HG03039 (cell line): Measurements from ENCODE around the gene WBP2.
"Not testable (repeated sequence)": the region's sequence is repeated elsewhere in the genome, so short reads cannot be mapped to it uniquely, and the experiment has no call there.

Experiments used
- ATAC-seq: cut with Tn5 transposase; IDR thresholded peaks from one replicate; pipeline ENCODE4 v1.9.1; 2021; ENCODE audit warnings: mild to moderate bottlenecking, moderate library complexity; ENCODE audit not compliant: unreplicated experiment

The WBP2 gene

DNA sequence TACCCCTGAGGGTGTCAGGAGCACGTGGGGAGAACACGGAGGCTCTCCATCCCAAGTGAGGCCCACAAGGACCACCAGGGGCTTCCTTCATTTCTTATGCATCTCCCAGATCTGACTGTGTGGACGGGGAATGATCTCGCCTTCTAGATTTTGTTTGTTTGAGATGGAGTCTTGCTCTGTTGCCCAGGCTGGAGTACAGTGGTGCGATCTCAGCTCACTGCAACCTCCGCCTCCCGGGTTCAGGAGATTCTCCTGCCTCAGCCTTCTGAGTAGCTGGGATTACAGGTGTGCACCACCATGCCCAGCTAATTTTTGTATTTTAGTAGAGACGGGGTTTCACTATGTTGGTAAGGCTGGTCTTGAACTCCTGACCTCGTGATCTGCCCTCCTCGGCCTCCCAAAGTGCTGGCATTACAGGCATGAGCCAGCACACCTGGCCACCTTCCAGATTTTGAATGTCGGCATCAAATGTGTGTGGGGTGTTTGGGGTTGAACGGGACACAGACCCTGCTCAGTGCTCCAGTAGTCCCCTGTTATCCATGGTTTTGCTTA is 13.7 kb upstream of the WBP2 start:
- ATAC-seq, result not testable (repeated sequence)

DNA sequence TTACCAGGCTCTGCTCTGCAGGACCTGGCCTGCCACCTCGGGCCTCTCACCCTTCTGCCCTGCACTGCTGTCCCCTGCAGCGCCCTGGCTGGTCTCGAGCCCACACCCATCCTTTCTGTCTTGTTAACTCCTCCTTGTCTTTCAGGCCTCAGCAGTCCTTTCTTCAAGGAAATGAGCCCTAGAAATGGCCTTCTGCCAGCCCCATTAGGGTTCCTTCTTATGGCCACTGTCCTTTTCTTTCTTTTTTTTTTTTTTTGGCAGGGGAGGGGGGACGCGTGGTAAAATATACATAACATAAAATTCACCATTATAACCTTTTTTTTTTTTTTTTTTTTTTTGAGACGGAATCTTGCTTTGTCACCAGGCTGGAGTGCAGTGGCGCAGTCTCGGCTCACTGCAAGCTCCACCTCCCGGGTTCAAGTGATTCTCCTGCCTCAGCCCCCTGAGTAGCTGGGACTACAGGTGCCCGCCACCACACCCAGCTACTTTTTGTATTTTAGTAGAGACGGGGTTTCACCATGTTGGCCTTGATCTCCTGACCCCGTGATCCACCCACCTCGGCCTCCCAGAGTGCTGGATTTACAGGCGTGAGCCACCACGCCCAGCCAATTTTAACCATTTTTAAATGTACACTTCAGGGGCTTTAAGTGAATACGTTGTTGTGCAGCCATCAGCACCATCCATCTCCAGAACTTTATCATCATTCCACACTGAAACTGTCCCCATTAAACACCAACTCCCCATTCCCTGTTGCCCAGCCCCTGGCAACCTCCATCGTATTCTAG is 10.5 kb upstream of the WBP2 start:
- ATAC-seq, result not testable (repeated sequence)

DNA sequence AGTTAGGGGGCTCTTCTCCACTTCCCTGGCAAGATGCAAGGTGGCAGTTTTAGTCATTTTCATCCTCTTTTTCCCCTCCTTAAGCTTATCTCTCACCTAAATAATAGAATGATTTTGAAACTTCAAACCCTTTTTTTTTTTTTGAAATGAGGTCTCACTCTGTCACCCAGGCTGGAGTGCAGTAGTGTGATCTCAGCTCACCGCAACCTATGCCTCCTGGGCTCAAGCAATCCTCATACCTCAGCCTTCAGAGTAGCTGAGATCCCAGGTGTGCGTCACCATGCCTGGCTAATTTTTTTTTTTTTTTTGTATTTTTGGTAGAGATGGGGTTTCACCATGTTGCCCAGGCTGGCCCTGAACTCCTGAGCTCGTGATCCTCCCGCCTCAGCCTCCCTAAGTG is 9.8 kb upstream of the WBP2 start:
- not testable (repeated sequence) for ATAC-seq

DNA sequence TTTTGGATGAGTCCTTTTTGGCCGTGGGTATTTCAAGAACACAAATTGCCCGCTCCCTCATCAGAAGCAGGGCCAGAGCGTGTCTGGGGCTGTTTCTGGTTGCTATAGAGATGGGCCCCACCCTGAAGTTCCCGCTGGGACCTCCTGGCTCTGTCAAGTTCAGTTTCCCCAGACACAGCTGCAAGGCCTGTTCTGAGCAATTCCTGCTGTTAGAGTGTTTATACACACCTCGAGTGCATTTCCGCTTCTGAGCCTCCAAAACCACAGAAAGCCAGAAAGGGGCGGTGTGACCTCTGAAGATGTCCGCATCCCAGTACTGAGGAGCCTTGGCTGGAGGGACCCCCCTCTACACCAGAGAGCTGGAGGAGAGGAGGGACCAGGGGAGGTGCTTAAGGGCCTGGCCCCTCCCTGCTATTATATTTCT is 9.3 kb upstream of the WBP2 start:
- peak; percentile 69 for ATAC-seq

DNA sequence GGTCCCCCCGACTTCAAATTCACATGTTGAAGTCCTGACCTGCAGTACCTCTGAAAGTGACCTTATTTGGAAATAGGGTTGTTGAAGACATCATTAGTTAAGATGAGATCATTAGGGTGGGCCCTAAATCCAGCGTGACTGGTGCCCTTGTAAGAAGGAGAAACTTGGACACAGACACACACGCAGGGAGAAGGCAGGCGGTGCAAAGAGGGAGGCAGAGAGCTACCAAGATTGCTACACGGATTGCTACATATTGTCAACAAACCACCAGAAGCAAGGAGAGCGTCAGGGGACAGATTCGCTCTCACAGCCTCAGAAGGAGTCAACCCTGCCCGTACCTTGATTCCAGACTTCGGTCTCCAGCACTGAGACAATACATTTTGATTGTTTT is 6.8 kb upstream of the WBP2 start:
- no peak for ATAC-seq

DNA sequence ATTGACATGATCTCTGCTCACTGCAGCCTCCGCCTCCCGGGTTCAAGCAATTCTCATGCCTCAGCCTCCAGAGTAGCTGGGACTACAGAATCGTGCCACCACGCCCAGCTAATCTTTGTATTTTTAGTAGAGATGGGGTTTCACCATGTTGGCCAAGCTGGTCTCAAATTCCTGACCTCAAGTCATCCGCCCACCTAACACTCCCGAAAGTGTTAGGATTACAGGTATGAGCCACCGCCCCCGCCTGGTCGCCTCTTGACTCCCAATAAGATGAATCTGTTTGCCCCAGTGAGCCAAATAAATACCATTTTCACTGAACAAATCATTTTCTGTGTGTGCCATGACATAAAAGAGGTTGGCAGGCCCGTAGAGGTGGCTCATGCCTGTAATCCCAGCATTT is 4.2 kb upstream of the WBP2 start:
- not testable (repeated sequence) for ATAC-seq

DNA sequence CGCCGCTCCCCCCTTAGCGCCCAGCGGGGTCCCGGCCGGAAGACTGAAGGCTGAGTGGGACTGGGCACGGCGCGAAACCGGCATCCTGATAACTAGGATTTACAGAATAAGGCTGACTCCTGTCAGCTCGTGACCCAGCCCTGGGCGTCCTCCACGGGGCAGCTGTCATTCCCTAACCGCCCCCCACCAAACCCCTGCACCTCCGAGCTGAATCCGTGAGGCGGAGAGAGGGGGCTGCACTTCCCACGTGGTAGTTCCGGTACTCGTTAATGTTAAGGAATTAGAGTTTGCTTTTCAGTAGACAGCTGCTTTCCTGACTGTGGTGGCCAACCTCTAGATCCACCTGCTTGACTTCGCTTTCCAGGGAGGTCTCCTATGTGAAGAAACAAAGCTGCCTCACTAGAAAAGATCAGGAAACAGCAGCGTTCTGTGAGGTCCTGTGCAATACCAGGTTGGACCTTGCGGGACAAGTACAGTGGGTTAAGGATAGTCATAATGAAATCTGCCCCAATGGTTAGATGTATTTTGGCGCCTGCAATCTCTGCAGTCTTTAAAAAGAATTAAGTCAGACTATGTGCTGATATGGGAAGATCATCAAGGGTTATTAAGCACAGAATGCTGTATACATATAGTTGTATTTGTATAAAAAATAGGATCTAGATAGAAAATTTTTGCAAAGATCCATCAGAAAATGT is 1.1 kb upstream of the WBP2 start:
- ATAC-seq, result peak; percentile 4

DNA sequence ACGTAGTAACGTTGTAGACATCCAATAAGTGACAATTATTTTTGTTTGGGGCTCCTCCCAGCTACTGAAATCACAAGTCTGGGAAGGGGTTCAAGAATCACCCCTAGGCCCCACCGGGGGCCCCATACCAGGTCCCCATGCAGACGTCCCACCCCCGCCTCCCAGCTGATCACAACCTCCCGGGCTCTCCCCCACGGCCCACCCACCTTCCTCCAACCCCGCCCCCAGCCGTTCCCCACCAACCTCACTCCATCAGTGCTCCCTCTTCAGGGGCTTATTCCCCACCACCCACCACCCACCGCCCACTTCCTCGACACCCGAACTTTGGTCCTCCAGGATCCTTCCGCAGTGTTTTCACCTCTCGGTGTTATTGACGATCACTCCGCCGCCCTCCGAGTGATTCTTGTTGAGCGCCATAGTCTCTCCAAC is 240 bp downstream of the WBP2 start:
- peak; percentile 5 for ATAC-seq

DNA sequence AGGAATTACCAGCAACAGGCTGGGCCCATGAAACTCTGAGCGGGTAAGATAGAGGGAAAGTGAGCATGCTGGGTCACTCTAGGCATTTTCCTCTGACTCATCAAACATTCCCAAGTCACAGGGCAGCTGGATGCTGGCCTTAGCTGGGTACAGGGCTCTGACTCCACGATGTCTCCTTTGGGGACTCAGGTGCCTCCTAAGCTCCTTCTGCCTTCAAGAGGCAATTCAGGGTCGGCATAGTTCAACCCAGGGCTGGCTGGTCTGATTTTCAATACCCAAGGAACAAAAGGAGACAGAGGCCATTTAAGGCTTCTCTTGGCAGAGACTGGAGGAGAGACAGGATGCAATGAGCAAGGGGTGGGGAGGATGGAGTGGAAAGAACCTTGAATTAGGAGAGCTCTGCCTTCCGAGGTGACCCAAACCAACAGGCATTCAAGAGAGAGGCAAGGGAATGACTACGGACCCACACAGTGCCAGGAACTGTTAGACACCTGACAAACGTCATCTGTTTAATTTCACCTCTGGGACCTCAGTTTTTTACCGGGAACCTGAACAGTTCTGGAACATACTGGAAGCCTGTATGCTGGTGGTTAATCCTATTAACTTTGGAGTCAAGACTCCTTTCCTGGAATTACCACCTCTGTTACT is 910 bp downstream of the WBP2 start:
- no peak for ATAC-seq

DNA sequence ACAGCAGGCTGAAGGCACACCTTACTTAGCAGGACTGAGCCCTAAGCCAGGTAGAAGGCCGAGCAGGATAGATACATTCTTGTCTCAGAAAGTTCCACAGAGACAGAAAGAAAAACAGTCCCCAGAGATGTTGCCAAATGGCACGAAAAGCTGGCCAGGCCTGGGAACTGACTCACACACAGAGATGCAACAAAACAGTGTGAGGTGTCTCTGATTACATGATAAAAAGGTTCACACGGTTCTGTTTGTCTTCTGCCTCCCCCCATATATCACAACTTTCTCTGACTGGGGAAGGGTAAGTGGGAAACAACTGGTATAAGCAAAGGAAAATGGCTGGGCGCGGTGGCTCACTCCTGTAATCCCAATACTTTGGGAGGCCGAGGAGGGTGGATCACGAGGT is 1.7 kb downstream of the WBP2 start:
- ATAC-seq, result no peak

DNA sequence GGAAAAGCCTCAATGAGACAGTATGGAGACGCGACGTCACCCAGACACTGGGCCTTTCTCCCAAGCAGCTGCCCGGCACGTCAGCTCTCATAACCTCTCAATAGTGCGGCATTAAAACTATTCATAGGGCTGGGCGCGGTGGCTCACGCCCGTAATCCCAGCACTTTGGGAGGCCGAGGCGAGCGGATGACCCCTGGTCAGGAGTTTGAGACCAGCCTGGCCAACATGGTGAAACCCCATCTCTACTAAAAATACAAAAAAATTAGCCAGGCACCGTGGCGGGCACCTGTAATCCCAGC is 3.5 kb downstream of the WBP2 start:
- not testable (repeated sequence) for ATAC-seq

DNA sequence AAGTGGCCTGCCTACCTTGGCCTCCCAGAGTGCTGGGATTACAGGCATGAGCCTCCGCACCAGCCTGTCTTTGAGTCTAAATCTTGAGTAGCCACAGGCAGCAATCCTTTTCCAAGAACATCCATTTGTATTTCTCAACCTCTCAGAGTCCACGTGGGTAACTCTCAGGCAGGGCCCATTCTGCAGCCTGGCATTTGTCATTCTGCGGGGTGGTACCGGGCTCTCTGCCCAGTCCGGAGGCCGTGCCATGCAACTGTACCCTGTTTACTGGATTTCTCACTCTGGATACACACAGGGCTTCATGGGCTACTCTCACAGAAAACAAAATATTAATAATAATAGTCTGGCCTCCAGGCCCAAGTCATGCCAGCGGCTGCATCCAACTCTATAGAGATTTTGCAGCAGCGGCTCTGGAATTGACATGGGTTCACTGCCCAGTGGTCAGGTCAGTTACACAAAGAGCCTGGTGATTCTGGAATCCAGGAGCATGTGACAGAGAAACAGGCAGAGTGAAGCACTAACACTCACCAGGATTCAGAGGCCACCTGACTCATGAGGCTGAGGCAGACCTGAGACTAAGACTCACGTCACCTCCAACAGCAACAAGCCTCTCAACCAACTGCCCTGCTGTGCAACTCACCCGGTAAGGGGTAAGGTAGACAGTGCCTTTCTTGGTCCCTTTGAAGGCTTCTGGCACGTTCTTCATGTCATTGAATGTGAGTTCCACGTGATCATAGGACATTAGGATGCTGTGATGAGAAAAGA is 4.0 kb downstream of the WBP2 start:
- ATAC-seq, result no peak

DNA sequence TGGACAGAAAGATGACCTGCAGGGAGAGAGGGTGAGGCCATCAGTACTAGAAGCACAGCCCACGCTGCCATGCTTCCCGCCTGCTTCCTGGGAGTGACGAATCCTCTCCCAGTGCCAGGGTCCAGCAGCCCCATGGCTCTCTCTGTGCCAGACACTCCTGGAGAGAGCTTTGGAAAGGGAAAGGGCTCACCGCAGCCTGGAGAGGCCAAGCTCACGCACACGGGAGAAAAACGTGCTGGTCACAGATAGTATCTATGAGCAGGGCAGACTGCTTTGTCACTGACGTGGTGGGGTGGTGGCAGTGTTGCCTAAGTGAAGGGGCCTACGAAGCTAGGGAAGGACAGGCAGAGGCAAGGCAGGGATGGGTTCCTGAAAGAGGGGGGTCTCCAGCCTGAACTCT is 5.4 kb downstream of the WBP2 start:
- ATAC-seq, result no peak

DNA sequence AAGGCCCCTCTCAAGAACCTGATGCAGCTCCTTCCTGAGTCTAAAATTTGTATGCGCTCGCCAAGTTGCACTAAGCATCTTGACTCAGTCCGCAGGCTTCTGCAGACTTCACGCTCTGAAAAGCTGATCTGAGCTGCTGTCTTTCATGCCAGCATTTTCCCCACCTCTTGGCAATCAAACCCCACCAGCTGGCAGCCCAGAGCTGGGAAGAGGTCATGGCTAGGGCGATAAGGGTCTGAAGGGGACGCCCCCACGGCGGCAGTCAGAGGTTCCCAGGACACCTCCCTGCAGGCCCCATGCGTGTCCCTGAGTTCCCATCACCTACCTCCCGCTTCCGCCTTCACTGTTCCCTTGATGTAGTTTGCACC is 5.9 kb downstream of the WBP2 start:
- ATAC-seq, result no peak

DNA sequence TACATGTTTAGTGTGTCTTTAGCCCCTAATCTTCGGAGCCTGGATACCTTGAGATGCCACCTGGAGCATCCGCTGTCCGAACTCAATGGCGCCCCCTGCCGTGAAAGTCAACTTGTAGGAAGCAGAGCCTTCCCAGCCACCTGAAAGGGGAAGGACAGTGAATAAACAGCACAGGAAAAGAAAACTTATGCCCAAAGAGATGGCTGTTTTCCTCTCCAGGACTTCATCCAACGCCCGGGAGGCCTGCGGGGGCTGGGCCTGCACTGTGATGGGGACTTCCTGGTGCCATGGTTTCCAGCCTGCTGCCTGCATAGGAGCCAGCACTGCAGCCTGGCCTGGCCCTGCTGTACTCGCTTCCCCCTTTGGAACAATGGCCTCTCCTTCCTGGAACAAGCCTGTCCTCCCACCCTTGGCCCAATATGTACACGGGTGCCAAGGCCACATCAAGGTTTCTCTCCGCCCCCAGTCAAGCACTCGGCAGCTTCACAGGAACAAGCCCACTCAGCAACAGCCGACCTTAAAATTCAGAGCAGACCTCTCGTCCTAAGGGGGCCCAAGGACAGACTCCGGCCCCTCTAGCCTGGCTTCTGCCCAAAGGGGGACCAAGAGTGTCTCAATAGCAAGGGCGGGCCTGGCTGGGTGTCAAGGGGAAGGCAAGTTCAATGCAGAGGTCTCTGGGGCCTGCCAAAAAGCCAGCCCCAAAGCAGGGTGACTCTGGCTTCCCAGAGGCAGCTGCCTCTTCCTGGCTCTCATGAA is 6.4 kb downstream of the WBP2 start:
- ATAC-seq, result no peak

DNA sequence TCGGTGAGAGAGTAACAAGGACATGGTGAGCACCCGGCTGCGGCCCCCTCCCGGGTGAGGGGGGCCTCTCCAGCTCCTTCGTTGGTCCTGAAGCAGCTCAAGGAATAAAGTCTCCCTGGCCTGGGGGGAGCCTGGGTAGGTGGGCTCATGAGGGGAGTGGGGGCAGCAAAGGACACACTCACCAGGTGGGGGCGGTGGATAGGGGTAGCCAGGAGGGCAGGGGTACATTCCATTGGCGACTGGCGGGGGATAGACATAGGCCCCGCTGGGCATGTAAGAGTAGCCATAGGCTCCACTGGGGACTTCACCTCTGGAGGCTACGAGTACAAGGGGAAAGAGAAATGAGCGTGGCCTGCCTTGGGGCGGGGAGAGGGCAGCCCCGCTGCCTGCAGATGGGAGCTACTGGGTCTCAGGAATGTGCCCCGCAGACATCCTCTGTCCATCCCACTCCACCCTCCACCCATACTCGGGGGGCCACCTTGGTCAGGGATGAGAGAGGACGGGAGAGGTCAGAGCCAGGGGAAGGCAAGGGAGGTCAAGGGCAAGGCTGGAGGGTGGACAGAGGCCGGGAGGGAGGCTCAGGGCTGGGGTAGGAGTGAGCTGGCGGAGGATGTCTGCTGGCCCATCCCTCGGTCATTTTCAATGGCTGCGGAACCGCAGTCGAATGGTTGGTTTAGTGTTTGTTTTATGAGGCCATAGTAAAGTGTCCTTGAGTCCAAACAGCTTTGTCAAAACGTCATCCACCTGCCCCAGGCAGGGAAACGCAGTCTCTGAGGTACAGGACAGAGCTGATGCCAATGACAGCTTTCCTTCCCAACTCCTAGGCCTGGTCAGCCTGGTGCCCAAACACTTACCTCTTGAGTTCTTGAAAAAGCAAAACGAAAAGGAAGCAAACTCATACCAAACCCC is 7.3 kb downstream of the WBP2 start:
- no peak for ATAC-seq

DNA sequence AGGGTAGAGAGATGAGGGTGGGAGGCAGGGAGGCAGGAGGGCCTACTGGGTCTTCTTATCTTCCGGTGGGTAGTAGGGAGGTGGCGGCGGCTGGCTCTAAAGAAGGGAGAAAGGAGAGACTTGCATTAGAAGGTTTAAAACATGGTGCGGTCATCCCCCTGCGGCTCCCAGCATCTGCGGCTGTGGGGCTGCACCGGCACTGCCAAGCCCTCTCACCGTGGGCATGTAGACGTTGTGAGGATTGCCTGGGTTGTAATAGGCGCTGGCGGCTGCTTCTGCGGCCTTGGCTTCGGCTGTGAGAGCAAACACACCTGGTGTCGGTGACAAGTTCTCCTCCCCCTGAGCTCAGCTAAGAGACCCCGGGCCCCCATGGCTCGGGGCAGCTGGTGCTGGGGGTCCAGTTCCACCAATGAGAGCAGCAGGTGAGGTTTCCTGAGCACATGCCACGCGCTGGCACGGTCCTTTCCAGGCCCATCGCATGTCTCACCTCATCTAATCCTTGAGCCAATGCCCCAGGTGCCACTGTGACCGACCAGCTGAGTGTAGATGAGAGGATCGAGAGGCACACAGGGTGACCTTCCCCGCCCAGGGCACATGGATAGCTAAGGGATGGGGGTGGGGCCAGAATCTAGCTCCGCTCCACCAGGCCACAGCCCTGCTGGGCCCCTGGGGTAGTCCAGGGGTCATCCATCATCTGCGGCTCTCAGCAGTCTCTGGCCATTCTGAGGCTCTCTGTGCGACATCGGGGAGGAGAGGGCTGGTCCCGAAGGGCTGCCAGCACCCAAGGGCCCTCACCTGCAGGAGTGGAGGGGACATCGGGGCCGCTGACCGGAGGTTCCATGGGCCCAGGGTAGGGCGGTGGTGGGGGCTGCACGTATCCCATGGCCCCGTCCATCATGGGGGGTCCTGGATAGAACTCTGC is 8.2 kb downstream of the WBP2 start:
- no peak for ATAC-seq

DNA sequence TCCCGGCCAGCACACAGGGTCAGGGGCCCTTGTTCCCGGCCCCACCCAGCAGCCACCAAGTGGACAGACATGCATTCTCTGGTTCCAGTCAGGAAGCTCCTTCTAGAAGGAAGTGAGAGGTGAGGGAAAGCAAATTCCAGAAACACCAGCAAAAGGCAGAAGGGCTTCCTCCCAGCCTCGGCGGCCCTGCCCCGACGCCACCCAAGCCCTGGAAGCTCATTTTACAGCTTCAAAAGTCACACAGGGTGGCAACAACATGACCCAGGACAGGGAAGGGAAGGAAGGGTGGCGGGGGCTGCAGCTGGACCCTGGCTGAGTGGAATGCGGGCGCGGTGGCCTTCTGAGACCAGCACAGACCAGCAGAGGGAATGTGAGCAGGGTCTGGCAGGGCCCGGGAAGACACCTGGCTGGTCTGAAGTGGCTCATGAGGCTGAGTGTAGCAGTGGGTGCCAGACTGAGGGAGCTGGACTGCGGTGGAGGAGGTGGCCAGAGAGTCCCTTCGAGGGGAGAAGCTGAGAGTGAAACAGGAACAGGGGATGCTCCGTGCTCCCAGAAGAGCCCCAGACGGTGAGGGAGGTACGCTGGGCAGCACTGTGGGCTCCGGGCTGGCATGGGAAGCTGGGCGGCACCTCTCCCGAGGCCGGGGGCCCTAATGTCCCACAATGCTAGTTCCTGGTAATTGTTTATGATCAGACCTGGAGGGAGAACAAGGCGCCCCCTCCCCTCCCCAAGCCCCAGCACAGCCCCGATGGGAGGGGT is 9.0 kb downstream of the WBP2 start:
- ATAC-seq, result no peak
